Measurements from ENCODE around the gene JPH3.

GRCh38 chr16:87626401-87626800 is 24.1 kb downstream of the JPH3 start:
- TF ChIP-seq CTCF (IDR thresholded peaks at IDR 0.05), result no peak
- TF ChIP-seq USF2 (IDR thresholded peaks at IDR 0.05), result no peak
- TF ChIP-seq RAD21 (conservative IDR thresholded peaks at IDR 0.05 in 1 of 2, IDR thresholded peaks at IDR 0.05 in 1 of 2), result no peak
- no peak for TF ChIP-seq MYC (IDR thresholded peaks at IDR 0.05; ENCODE audit: borderline replicate concordance, low read length)
